GM12878 (cell line): ENCODE measurements around the gene PTPRJ. TPM values are rescaled to one million over a fixed set of nuclear protein-coding genes. Genes with fewer than 3 reads are reported as not detected.

ENCODE experiments used
- ATAC-seq: fragments of 200-7000 bp; cut with Tn5 transposase; 3 replicates; pipeline ENCODE4 v1.9.1; 2020; ENCODE audit warnings: mild to moderate bottlenecking, moderate library complexity
- BruUV-seq: library from RNA; stranded (reverse); fragments of 400-500 nt; replicated peaks from 2 replicates; lab custom pipeline; 2021; lab: Mats Ljungman, UMichigan
- CTCF ChIA-PET: fragments of 300-600 bp; sonication (Branson Sonifier 250); formaldehyde crosslinking; extraction: SDS; loops from one replicate; lab custom pipeline; 2021; ENCODE audit warnings: inconsistent platforms; lab: Yijun Ruan, JAX
- POLR2A ChIA-PET: fragments of 350-600 bp; formaldehyde crosslinking; extraction: SDS; loops from one replicate; lab custom pipeline; 2021; ENCODE audit warnings: inconsistent platforms; lab: Charles Lee
- RAD21 ChIA-PET: fragments of 300-600 bp; sonication (Branson Sonifier 250); formaldehyde crosslinking; loops from one replicate; lab custom pipeline; 2023; ENCODE audit warnings: antibody characterized with exemption; ENCODE audit not compliant: unreplicated experiment; lab: Charles Lee
- SMC1A ChIA-PET: fragments of 300-600 bp; sonication (Branson Sonifier 250); formaldehyde crosslinking; loops from one replicate; lab custom pipeline; 2023; ENCODE audit not compliant: unreplicated experiment, uncharacterized antibody; lab: Charles Lee
- DNase-seq: peaks from one replicate; pipeline ENCODE4 v3.0.0-alpha.2; 2011; ENCODE audit warnings: low read depth, low spot score
- FAIRE-seq: peaks from 3 replicates; lab custom pipeline; 2011; peaks lifted over from hg19 to GRCh38; lab: Jason Lieb, UNC
- H2AFZ ChIP-seq: 2 replicates; pipeline ENCODE4 v1.6.0; 2011; ENCODE audit warnings: low read depth, low read length, control low read depth; ENCODE audit not compliant: control insufficient read depth
- H3K27ac ChIP-seq: 2 replicates; pipeline ENCODE4 v1.5.1; 2011; ENCODE audit warnings: control low read depth; ENCODE audit not compliant: control insufficient read depth, insufficient read depth
- H3K27me3 ChIP-seq, 2 experiments: replicated peaks in 1 of 2; 2 replicates each; pipeline versions ENCODE4 v1.6.0 to v1.6.1; 2011; ENCODE audit warnings: low read length in 1 of 2; ENCODE audit not compliant: control insufficient read depth in 2 of 2, insufficient read depth in 2 of 2
- H3K36me3 ChIP-seq, 2 experiments: 2 replicates each; pipeline ENCODE4 v1.5.1; 2011; ENCODE audit warnings: low read length in 1 of 2; ENCODE audit not compliant: control insufficient read depth in 2 of 2, insufficient read depth in 2 of 2
- H3K4me1 ChIP-seq: 2 replicates; pipeline ENCODE4 v1.6.1; 2011; ENCODE audit warnings: mild to moderate bottlenecking, low read length, moderate library complexity, mixed read lengths; ENCODE audit not compliant: control insufficient read depth, insufficient read depth
- H3K4me2 ChIP-seq: 2 replicates; pipeline ENCODE4 v1.6.0; 2011; ENCODE audit warnings: control low read depth; ENCODE audit not compliant: control insufficient read depth, insufficient read depth
- H3K4me3 ChIP-seq: fragments of 200-600 bp; sonication (generic); 2 replicates; pipeline ENCODE4 v1.5.1; 2016
- H3K79me2 ChIP-seq: 2 replicates; pipeline ENCODE4 v1.6.0; 2011; ENCODE audit warnings: low read length; ENCODE audit not compliant: control insufficient read depth, insufficient read depth
- H3K9ac ChIP-seq: 2 replicates; pipeline ENCODE4 v1.8.0; 2011; ENCODE audit warnings: low read length, control low read depth, mixed read lengths; ENCODE audit not compliant: control insufficient read depth, insufficient read depth
- H3K9me3 ChIP-seq: replicated peaks from 3 replicates; pipeline ENCODE4 v1.5.1; 2011; ENCODE audit warnings: mild to moderate bottlenecking, low read length; ENCODE audit not compliant: control insufficient read depth, insufficient read depth
- H4K20me1 ChIP-seq: 2 replicates; pipeline ENCODE4 v1.6.0; 2011; ENCODE audit not compliant: control insufficient read depth, insufficient read depth
- BRCA1 ChIP-seq: IDR thresholded peaks from 2 replicates; pipeline ENCODE4 v1.6.1; 2011; ENCODE audit warnings: low read depth, low read length, improper control_type of control experiment
- CREM ChIP-seq: IDR thresholded peaks from 2 replicates; pipeline ENCODE4 v1.6.1; 2014; ENCODE audit warnings: antibody characterized with exemption, low read depth
- FOXM1 ChIP-seq: IDR thresholded peaks from 2 replicates; pipeline ENCODE4 v1.6.1; 2012; ENCODE audit warnings: low read depth, mild to moderate bottlenecking, inconsistent platforms, low read length, moderate library complexity
- MYC ChIP-seq: IDR thresholded peaks from 2 replicates; pipeline ENCODE4 v1.6.1; 2011; ENCODE audit warnings: mild to moderate bottlenecking, low read length, moderate library complexity, inconsistent platforms; ENCODE audit not compliant: insufficient read depth, insufficient replicate concordance, insufficient read length, severe bottlenecking
- WGBS: methylation state at CpG from one replicate; pipeline ENCODE4 v1.1.6; 2016; ENCODE audit warnings: low lambda C conversion rate; ENCODE audit not compliant: insufficient replicate concordance, insufficient coverage; ENCODE audit errors: missing lambda C conversion rate; 5-methylcytosine and 5-hydroxymethylcytosine counted together
- in situ Hi-C: fragments of 300-500 bp; cut with MboI; formaldehyde crosslinking; loops from 9 replicates; pipeline ENCODE4 v1.14.3; 2018; ENCODE audit warnings: mixed read lengths
- intact Hi-C: fragments of 100-400 bp; cut with micrococcal nuclease; formaldehyde crosslinking; loops from one replicate; pipeline ENCODE4 v1.14.2; 2022; ENCODE audit not compliant: unreplicated experiment
- polyA plus RNA-seq, 11 experiments: library from polyadenylated mRNA; depleted of rRNA in 4 of 11; unstranded in 6 of 11; stranded (reverse) in 5 of 11; fragments of >200 nt; fragmentation: Nextera tagmentation in 4 of 11; fragmentation: Illumina TruSeq in 1 of 11; extraction: Ambion mirVana in 4 of 11; extraction: Trizol in 1 of 11; gene quantifications; 1 replicate in 1 of 11; 2 replicates in 10 of 11; pipeline versions ENCODE4 v1.2.1 to v1.2.3, GENCODE V29; 2011 to 2016; ENCODE audit warnings: inconsistent platforms in 2 of 11, missing spikeins in 2 of 11, low read depth in 1 of 11
- total RNA-seq, 4 experiments: library from RNA; depleted of rRNA in 3 of 4; stranded (reverse); fragments of >200 nt in 3 of 4; fragmentation: Illumina TruSeq in 1 of 4; extraction: Trizol in 1 of 4; gene quantifications; 2 replicates each; pipeline versions ENCODE4 v1.2.1 to v1.2.3, GENCODE V29; 2013 to 2021
- TF ChIP-seq, protein P1 (sequence below): IDR thresholded peaks from 2 replicates; pipeline ENCODE4 v1.6.1; 2011; ENCODE audit warnings: borderline replicate concordance, low read depth, mild to moderate bottlenecking, moderate library complexity, mixed read lengths, low read length; ENCODE audit not compliant: insufficient read depth; ENCODE audit errors: extremely low read length

PTPRJ gene
- total and polyA plus RNA-seq, 10 of the 15 experiments (the other 5 are each of a cell fraction or from before 2014, with no cell fraction given) = 0.22 to 22.4 (median 7.4) TPM

GRCh38 chr11:48007677-48008076 lies 27.3 kb downstream of the PTPRJ start:
- Histone ChIP-seq H3K4me3 (peak overlapping the region; percentile 8; the same call in 1 of the 2 replicates), H3K4me1 (peaks cover 78% of the 10 kb centered on the region), H3K9ac (peak overlapping the region; percentile 56; the same call in 1 of the 2 replicates), H3K4me2 (peak overlapping the region; percentile 97), H3K27me3 (no peaks in the 10 kb centered on the region), H3K36me3 (no peaks in the 10 kb centered on the region; a peak in 1 of 4 replicates), H2AFZ (no peak overlapping the region), H3K79me2 (peaks cover 58% of the 10 kb centered on the region), H3K9me3 (no peaks in the 10 kb centered on the region), H3K27ac (peak overlapping the region; percentile 95), H4K20me1 (no peaks in the 10 kb centered on the region)
- ChIA-PET RAD21 (interaction anchor here (1.2 kb wide), 1 partner anchor 21 kb away, joined by 3 read pairs; no protein-coding TSS in a partner anchor), SMC1A (interaction anchor here (1.3 to 5.0 kb wide), 3 partner anchors 24 to 100 kb away, joined by 3 to 23 read pairs (median 9); no protein-coding TSS in a partner anchor), POLR2A (interaction anchor here (2.7 kb wide), 1 partner anchor 10 kb away, joined by 10 read pairs; no protein-coding TSS in a partner anchor), CTCF (no interaction called here)
- intact Hi-C loops = loop anchor here (5.0 to 10.0 kb wide), 3 partner anchors 75 to 153 kb away; no protein-coding TSS in a partner anchor
- in situ Hi-C loops = no loop called here
- no peak for DNase-seq
- 64% methylated on average over 6 of the region's 6 CpGs for WGBS
- no TSS peak for BruUV-seq
- TF ChIP-seq BRCA1 = no peak
- no peak for TF ChIP-seq MYC
- no peak for TF ChIP-seq FOXM1
- no peak for TF ChIP-seq CREM
- TF ChIP-seq, protein P1, sequence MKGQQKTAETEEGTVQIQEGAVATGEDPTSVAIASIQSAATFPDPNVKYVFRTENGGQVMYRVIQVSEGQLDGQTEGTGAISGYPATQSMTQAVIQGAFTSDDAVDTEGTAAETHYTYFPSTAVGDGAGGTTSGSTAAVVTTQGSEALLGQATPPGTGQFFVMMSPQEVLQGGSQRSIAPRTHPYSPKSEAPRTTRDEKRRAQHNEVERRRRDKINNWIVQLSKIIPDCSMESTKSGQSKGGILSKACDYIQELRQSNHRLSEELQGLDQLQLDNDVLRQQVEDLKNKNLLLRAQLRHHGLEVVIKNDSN = no peak
- ATAC-seq = no peak
- no peak for FAIRE-seq
